GM12873 (cell line): Measurements from ENCODE around the gene TXNDC8.

Experiments
- TF ChIP-seq, protein P1 (sequence below): IDR thresholded peaks from 2 replicates; pipeline ENCODE4 v1.5.1; 2012; ENCODE audit warnings: low read depth, mild to moderate bottlenecking, moderate library complexity, low read length, control low read depth; ENCODE audit not compliant: insufficient read depth; ENCODE audit errors: missing control alignments

TXNDC8 gene

DNA sequence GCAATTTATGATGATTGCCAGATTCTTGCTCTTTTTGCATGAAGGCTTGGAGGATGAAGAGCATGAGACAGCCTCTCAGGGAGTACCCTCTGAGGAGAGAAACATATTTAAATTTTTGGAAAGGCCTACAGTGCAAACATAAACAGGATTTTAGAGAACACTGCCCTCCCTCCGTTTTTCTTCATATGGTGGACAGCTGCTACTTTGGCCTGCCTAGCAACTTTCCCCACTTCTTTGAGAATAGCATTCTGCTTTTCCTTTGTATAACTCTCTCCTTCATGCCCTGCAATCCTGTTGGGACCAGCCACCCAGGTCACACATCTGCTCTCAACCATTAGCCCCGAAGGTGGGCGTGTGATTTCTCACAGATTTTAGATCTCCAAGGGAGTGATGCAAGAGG is 60.9 kb downstream of the TXNDC8 start:
- TF ChIP-seq, protein P1, sequence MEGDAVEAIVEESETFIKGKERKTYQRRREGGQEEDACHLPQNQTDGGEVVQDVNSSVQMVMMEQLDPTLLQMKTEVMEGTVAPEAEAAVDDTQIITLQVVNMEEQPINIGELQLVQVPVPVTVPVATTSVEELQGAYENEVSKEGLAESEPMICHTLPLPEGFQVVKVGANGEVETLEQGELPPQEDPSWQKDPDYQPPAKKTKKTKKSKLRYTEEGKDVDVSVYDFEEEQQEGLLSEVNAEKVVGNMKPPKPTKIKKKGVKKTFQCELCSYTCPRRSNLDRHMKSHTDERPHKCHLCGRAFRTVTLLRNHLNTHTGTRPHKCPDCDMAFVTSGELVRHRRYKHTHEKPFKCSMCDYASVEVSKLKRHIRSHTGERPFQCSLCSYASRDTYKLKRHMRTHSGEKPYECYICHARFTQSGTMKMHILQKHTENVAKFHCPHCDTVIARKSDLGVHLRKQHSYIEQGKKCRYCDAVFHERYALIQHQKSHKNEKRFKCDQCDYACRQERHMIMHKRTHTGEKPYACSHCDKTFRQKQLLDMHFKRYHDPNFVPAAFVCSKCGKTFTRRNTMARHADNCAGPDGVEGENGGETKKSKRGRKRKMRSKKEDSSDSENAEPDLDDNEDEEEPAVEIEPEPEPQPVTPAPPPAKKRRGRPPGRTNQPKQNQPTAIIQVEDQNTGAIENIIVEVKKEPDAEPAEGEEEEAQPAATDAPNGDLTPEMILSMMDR: no peak

DNA sequence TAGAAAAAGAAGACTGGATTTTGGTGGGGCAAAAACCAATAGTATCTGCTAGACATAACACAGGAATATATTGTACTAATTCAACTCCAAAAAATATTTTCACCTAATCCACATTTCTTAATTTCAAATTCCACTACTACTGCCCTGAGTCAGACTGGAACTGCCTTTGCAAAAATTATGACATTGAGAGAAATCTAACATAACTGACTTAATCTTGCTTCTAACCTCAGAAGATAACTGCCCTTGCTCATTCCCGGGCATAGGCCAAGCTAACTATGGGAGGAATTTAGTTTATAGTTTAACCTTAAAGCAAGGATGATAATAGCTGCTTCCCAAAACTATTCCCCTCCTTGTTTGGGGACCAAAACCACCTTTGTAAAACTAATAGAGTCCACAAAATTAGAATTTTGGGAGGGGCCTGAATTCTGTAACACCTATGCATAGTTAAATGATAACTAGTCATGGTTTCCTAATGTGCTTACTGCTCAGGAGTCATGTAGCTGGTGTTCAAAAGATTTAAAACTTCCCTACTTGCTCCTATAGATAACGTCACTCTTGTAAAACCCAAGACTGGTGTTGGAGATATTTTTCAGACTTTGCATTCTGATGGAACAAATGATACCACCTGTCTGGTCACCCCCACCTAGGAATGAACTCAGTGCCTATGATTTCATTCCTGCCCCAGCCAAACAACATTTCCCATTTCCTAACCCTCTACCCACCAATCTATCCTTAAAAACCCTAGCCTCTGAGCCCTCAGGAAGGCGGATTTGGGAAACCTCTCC is 67.3 kb downstream of the TXNDC8 start:
- TF ChIP-seq, protein P1: no peak

DNA sequence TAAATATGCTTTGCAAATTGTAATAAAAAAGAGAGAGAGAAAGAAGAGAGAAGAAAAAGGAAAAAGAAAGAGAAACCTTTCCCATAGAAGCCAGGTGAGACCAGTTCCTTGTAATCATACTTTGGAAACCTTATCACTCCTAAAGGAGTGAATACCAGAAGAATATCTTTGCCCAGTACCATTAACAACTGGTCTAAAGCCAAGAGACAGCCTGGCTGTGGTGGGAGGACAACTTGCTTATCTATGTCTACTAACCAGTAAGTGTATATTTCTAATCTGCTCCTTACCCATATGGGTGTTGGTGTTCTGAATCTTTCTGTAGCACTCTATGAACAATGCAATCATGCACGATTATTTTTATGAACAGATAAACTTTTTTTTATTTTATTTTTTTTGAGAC is 70.9 kb downstream of the TXNDC8 start:
- TF ChIP-seq, protein P1: no peak

DNA sequence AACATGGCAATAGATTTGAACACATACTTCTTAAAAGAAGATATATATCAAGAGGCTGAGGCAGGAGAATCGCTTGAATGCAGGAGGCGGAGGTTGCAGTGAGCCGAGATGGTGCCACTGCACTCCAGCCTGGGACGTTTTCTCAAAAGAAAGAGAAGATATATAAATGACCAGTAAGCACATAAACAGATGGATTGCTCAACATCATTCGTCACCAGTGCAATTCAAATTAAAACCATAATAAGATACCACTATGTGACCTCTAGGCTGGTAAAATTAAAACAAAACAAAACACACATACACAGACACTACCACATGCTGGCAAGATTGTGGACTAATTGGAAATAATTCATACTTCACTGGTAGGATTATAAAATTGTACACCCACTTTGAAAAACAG is 76.0 kb downstream of the TXNDC8 start:
- TF ChIP-seq, protein P1: no peak

DNA sequence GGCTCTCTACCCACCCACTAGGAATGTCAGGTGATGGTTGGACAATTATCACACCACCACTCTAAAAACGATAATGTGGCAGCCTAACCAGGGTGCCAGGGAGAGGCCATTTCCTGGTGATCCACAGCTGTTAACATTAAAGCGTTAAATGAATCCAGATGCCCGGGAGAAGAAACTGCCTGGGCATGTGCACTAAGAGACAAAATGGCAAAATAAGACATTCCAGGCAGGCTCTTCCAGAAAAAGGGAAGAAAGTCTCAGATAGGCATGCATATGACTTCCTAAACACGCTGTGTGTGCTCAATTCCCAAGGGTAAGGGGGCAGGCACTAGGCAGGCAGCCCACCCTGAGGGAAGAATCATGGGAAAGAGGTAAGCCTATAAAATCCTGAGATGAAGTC is 76.8 kb downstream of the TXNDC8 start:
- TF ChIP-seq, protein P1: no peak

DNA sequence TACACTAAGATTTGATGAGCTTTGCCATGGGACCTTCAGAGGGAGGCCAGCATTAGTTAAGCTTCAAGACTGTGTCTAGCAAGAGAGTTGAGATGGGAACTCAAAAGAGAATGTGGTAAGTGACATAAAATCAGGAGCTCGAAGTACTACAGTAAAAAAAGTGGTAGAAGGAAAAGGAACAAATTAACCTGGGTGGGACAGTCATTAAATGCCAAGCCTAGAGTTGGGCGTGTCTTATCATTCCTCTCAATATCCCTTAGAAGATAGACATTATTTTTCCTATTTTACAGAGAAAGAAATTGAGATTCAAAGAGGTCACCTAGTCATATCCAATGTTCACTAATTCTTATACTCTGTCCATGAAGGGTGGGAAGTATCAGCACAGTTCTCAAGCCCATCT is 78.1 kb downstream of the TXNDC8 start:
- TF ChIP-seq, protein P1: no peak

DNA sequence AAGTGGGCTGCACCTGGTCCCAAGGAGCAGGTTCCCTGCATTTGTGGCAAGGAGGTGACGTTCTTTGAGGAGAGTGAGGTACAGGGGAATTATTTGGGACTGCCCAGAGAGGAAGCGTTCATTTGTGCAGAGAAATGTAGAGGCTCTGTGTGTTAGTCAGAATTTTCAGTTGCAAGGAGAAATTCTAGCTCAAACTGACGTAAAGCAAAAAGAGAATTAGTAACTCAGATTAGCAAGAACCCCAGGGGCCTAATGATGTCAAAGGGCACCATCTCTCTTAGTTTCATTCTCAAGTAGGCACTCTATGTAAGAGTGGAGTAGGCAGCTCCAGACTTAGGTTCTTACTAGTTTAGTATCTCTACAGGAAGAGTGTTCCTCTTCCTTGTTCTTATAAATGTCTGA is 79.0 kb downstream of the TXNDC8 start:
- TF ChIP-seq, protein P1: no peak

DNA sequence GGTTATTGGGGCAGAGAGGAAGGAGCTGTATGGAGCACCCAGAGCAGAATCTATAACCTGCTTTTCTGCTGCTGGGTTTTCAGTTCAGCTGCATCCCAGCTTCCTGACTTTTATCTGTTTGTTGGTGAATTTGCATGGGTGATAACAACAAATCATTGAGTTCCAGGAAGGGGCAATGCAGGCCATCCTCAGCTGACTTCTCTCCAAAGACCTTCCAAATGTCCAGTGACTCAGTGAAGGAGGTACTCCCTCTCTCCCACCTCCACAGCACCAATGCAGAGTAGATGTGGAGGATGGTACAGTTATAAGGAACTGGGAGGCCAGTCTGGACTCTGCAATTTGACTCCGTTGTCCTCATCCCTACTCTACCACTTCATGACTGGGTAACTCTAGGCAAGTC is 79.7 kb downstream of the TXNDC8 start:
- TF ChIP-seq, protein P1: no peak
